HG02610 (cell line): Measurements from ENCODE around the gene ECPAS.
"Not testable (repeated sequence)": the region's sequence is repeated elsewhere in the genome, so short reads cannot be mapped to it uniquely, and the experiment has no call there.

ENCODE experiments used
- ATAC-seq: cut with Tn5 transposase; IDR thresholded peaks from one replicate; pipeline ENCODE4 v1.9.1; 2021; ENCODE audit warnings: mild to moderate bottlenecking, moderate library complexity; ENCODE audit not compliant: unreplicated experiment

Gene ECPAS

DNA sequence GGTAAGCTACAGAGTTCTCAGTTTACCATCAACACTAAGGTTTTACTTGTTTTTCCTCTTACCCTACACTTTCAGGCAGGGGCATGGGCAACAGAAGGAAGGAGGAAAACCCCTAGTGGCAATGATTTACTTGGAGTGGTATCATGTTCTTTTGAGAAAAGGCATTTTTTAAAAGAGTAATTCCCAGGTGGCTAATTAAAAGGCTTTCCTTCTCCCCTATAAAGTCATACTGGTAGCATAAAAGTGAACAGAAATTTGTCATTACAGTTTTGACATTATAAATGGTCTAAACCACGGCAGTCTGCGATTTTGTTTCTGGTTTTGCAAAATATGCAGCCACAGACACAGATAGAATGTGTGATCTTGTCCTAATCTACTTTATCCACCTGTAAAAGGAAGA is 123.3 kb downstream of the ECPAS start:
- peak; percentile 42 for ATAC-seq

DNA sequence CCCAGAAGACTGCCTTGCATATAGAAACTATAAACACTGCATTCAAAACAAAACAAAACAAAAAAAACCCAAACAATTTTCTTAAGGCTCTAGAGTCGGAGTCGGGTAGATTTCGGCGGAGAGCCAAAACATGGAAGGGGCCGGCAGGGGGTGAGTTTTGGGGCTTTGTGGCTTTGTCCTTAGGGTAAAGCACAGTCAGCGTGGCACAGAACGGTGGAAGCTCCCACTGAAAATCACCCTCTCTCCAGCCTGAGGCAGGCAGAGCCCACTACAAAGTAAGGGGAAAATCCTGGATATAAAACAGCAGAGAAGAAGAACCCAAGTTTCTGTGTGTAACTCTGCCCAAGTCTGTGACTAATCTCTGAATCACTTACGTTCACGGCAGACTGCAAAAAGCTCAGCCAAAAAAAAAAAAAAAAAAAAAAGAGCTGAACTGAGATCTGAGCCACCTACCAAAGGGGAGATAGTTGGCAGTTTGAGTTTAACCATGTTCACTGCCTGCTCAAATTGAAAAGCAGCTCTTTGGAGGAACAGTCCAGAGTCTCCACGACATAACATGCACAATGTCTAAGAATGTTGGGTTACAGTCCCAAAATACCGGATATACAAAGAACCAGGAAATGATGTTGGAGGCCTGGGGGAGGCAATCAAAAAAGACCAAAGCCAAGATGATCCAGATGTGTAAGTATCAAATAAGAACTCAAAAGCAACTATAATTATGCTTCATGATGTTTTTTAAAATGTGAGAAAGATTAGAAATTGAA is 127.5 kb downstream of the ECPAS start:
- no peak for ATAC-seq

DNA sequence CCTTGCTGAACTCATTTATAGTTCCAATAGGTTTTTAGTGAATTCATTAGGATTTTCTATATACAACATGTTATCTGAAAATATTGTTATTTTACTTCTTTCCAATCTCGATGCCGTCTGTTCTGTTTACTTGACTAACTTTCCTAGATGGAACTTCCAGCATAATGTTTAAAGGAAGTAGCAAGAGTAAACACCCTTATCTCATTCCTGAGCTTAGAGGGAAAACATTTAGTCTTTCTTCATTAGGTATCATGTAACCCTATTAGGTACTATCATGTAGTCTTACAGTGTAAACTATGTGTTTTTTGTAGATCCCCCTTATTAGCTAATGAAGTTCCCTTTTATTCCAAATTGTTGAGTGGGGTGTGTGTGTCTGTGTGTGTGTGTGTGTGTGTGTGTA is 131.6 kb downstream of the ECPAS start:
- no peak for ATAC-seq

GRCh38 chr9:111350556-111350955 is 133.6 kb downstream of the ECPAS start:
- no peak for ATAC-seq

- ATAC-seq = no peak
These were observed 134.4 kb downstream of the ECPAS start for GRCh38 chr9:111349766-111350165.

DNA sequence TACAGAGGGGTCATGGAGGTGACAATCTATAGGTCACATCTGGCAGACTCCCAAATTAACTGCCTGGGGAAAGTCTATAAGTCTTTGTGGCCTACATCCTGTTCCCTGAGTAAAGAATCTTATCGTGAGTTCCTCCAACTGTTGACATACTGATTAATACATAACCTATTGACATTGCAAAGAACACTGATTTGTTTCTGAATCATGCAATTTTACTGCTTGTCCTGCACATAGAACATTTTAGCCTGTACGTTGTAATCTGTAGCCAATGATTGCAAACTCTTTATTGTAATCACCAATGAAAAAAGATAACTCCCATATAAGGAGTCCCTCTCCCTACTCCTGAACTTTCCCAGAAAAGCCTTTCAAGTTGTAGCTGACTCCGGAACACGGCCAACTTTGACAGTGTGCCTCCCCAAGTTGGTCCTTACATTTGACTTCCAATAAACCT is 135.3 kb downstream of the ECPAS start:
- no peak for ATAC-seq

- ATAC-seq = not testable (repeated sequence)
These were observed 149.8 kb downstream of the ECPAS start for GRCh38 chr9:111334318-111334863.

DNA sequence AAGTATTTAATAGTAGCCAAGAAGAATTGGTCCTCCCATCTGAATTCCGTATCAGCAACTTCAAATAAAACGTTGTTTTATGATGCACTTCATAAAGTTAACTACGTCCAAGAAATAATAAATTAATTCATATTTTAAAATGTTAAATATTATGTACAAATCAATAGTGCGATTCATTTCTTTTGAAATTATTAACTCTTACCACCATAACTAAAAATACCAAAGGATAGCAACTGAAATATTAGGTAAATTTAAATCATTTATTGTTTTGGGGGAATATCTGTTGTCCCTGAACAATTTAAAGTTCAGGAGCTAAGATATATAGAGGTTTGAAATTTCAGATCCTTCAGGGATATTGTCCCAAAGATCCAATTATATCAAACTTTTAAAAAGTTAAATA is 154.1 kb downstream of the ECPAS start, which contains the start of gene OR2K2:
OR2K2 (minus strand) TSS at position 101 of the 400 bp plus-strand sequence. CDS start 1,791 bp downstream, outside the sequence.
- ATAC-seq = no peak

GRCh38 chr9:111320631-111321030 is 163.6 kb downstream of the ECPAS start:
- ATAC-seq = no peak

- ATAC-seq = no peak
These were observed 167.4 kb downstream of the ECPAS start for GRCh38 chr9:111316796-111317195.
